Activated CD4-positive, alpha-beta T cell treated with anti-CD3 and anti-CD28 coated beads for 4 hours (primary cell): Measurements from ENCODE around the gene CTSD.

Experiments
- DNase-seq, 2 donors: peaks; one replicate each; pipeline ENCODE4 v3.0.0-alpha.2; 2020

The CTSD gene

DNA sequence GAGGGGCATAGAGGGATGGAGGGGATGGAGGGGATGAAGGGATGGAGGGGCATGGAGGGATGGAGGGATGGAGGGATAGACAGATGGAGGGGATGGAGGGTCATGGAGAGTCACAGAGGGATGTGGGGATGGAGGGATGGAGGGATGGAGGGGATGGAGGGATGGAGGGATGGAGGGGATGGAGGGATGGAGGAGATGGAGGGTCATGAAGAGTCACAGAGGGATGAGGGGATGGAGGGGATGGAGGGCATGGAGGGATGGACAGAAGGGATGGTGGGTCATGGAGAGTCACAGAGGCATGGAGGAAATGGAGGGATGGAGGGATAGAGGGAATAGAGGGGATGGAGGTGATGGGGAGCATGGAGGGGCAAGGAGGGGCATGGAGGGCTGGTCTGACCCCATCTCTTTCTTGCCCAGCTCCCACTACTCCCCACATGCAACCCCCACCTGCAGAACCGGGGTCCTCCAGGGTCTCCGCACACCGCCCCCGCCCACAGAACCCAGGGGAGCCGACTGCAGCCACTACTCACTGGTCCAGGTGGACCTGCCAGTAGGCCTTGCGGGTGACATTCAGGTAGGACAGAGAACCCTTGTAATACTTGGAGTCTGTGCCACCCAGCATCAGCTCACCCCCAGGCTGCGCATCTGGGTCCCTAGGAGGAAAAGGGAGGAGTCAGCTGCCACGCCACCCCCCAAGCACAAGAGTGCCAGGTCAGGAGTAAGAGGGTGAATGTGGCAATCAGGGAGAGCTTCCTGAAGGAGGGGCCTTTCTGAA is 9.2 kb downstream of the CTSD start:
- DNase-seq: no peak

GRCh38 chr11:1753929-1754305 is 9.8 kb downstream of the CTSD start:
- no peak for DNase-seq

DNA sequence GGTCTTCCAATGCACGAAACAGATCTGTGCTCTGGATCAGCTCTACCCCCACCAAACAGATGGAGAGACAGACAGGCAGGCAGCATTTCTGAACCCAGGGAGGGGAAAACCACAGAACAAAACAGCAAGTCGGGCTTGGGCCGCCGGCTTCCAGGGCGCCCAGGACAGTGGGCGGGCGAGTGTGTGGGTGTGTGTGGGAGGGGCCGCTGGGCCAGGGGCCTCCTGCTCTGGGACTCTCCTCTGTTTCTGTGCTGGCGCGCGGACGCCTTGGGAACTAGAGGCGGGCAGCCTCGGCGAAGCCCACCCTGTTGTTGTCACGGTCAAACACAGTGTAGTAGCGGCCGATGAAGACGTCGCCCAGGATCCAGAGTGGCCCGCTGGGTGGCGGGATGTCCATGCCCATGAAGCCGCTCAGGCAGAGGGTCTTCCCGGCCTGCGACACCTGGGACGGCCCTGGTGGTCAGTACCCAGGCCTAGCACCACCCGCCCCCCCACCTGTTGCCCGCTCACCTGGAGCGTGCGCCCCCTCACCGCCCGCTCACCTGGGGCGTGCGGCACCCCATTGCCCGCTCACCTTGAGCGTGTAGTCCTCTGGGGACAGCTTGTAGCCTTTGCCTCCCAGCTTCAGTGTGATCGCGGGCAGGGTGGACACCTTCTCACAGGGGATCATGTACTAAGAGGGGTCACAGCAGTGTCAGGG is 10.3 kb downstream of the CTSD start:
- DNase-seq: no peak

DNA sequence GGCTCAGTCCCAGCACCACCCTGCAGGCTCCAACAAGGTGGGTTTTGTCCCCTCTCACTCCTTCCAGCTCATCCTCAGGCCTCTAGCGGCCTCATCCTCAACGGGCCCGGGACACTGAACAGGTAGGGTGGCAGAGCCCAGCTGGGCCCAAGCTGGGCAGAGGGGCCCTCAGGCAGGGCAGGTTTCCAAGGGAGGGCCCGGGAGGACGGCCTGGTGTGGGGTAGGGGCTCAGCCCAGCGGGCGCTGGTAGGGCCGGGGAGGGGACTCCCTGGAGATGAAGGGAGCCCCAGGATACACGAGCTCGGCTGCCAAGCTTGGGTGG is 10.9 kb downstream of the CTSD start:
- no peak for DNase-seq

DNA sequence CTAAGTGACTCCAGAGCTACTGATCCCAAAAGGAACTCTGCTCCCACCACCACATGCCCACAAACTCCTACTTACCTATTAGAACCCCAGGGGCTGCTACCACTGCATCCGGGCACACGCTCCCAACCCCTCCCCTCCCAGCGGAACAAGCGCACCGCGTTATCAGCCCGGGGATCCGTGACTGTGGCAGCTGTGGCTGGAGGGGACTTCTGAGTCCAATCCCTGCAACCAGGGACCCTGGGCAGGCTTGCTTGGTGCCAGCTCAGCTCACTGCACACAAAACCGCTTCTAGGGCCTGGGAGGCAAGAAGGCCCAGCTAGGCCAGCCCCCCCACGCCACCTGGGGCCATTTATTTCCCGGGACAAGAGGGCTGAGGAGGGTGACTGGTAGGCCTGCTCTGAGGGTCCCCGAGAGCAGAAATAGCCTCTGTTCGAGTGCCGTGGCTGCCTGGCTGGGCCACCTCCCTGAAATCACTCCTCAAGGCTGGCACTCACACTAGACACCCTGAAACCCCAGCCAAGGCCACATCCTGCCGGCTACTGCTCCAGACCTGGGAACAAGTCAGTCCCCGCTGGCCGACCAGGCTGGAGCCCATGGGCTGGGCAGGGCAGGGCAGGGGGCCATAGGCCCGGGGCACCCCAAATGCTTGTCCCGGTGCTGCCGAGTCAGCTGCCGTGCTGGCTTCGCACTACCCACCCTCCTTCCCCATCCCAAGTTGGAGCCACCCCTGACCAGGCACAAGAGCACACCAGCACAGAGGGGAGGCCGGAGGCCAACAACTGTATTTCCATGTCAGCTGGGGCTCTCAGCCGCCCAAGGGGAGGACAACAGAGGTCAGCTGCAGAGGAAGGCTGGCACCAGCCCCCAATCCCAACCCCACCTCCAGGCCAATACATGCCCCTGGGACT is 11.5 kb downstream of the CTSD start:
- DNase-seq: no peak

GRCh38 chr11:1751531-1751921 is 12.2 kb downstream of the CTSD start:
- no peak for DNase-seq

- no peak for DNase-seq
Observed at GRCh38 chr11:1750840-1751530, 12.7 kb downstream of the CTSD start.

GRCh38 chr11:1750481-1750839 is 13.3 kb downstream of the CTSD start, which contains the start of gene IFITM10:
IFITM10 (minus strand) TSS chr11:1750595; CDS start chr11:1750442, 153 bp downstream.
- DNase-seq: no peak

DNA sequence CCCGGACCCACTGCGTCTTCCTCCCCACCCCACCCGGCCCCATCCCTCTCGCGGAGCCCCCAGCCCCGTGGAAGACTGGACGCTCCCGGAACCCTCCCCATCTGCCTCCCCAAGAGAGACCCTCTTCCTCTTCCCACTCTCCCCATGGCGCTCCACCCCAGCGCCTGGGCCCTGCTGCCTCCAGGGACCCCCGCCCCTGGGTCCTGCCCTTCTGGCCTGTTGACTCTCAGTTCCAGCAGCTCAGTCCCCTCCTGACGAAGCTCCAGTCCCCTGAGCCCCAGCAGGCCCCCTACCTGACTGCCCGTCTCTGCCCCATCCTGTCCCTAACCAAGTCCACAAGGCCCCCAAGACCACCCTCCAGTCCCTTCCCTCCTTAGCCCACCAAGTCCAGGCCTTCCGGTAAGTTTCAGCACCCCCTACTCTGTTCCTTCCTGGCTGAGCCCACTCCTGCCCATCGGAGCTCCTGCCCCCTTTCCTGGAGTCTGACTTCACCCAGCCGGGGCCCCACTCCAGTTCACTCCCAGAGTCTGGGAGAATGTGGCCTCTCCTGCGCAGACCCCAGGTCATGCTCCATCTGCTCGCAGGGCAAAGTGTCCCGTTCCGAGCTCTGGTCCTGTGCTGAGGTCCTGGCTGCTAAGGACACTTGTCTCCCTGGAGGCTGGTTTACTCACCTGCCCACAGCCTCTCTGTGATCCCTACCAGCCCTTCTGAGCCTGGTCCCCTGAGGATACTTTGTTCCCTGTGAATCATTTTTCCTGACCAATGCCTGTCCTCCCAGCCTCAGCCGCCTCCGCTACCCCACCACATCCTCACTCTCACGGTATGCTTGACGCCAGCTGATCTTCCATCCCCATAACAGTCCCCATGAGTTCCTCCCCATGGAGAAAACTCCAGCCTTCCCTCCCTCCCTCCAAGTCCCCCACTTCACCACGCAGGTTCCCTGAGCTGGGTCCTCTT is 14.1 kb downstream of the CTSD start:
- DNase-seq: no peak

- no peak for DNase-seq
Observed at GRCh38 chr11:1748636-1749394, 14.9 kb downstream of the CTSD start.

DNA sequence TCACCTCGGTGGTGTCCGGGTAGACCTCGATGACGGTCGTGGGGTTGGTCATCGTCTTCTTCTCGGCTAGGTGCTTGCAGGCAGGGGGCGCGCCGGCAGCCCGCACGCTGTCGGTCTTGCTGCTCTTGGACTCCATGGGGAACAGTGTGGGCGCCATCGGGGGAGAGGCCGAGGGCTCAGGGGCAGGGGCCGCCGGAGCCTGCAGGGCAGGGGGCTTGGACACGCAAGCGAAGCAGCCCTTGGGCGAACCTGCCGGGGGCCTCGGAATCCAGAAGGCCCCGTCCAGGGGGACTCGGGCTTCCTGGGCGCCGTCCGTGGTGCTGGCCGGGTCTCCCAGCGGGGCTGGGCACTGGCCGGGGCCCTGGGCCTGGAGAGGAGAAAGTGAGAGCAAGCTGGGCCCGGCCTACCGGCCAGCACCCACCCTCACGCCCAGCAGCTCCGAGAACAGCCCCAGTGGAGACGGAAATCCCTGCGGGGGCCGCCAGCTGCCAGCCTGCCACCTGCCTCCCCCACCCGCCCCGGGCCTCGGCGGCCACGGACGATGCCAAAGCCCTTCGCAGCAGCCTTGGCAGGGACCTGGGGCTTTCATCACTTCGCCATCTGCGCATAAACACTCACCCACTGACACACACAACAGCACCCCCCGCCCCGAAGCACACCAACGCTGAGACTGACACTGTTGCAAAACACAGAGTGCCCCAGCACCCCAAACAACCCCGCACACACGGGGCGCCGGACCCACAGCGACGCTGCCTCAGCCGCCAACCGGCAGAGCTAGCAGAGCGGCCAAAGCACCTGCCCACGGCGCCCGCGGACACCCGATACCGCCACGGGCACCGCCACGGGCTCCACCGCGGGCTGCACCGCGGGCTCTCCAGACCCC is 15.7 kb downstream of the CTSD start:
- no peak for DNase-seq

GRCh38 chr11:1746956-1747752 is 16.6 kb downstream of the CTSD start:
- DNase-seq: no peak

- no peak for DNase-seq
Observed at GRCh38 chr11:1746511-1746931, 17.2 kb downstream of the CTSD start.

GRCh38 chr11:1745701-1746320 is 17.9 kb downstream of the CTSD start:
- DNase-seq: no peak

- no peak for DNase-seq
Observed at GRCh38 chr11:1744891-1745700, 18.6 kb downstream of the CTSD start.

DNA sequence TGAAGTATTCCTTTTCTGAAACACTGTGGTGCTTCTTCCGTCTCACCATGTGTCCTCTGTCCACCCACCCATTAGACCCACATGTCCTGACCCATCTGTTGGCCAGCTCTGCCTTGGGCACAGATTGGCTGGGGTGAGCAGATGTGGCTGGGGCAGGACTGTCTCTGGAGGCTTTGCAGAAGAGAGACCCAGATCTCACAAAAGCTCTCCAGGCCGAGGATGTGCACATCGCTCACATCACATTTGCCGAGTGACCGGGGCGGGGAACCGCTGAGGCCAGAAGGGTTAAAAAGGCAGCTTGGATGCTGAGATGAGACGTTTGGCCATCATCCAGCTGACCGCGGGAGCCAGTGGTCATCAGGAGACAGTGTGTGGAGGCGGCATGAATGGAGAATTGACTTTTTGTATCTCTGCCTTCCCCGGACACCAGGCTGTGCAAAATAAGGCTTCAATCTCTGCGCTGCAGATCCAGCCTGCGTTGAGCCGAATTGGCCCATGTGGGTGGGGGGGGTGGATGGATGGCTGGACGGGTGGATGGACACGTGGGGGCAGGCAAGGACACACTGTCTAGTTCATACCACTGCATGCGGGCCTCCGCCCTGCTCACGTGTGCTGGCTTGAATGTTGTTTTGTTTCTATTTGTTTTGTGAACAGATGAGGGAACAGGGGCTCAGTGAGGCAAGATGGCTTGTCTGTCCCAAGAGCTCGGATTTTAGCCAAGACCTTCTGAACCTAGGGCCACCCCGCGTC is 19.4 kb downstream of the CTSD start:
- no peak for DNase-seq

GRCh38 chr11:1743585-1744136 is 20.1 kb downstream of the CTSD start:
- no peak for DNase-seq
